ENCODE results near the gene ADAMTS12.

The ADAMTS12 gene

DNA sequence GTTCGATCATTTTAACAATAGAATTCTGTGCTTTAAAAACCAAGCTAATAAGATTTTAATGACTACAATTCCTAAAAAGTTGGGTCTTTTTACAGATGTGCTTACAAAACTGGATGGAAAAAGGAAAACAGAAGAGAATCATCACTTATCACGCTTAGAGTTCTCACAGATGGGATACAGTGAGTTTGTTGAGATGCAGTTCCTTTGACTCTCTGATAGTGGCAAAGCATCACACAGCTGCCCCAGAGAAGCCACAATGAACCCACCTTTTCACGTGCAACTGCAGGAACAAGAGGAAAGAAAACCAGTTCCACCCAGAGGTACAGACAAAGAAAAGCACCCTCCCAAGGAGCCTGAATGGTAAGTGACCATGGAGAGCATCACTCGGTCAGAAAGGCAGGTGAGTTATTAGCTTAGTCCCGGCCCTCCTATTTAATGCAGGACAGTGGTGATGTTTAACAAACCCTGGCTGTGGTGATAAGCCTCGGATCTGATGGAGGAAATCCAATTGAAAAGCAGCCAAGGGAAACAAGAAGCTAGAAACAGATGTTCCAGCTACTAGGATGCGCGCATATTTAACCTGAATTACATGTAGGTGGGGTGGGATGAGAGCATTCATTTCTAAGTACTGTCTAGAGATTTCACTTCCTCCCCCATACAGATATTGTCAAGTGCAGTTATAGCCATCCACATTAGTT is 283.3 kb downstream of the ADAMTS12 start:
- no peaks in the 10 kb centered on the region for H3K4me1 ChIP-seq
- H3K4me3 ChIP-seq: no peak overlapping the region
- TF ChIP-seq CTCF (IDR thresholded peaks at IDR 0.05): no peak
- intact Hi-C loops (cut with DNase I; ENCODE audit: low total_unique reads): no loop called here
- peaks cover 0 to 3% (median 0%) of the 10 kb centered on the region in 3 donors for H3K36me3 ChIP-seq
- no peaks in the 10 kb centered on the region for H3K9me3 ChIP-seq
- no peaks in the 10 kb centered on the region for H3K27me3 ChIP-seq
- no peak overlapping the region for H3K27ac ChIP-seq
- no peak for DNase-seq

GRCh38 chr5:33604503-33604902 is 287.3 kb downstream of the ADAMTS12 start:
- Histone ChIP-seq H3K4me3 (no peak overlapping the region), H3K36me3 (no peaks in the 10 kb centered on the region), H3K27me3 (no peaks in the 10 kb centered on the region), H3K27ac (no peak overlapping the region), H3K9me3 (no peaks in the 10 kb centered on the region), H3K4me1 (no peaks in the 10 kb centered on the region)
- TF ChIP-seq CTCF (IDR thresholded peaks at IDR 0.05): no peak
- DNase-seq: no peak
- intact Hi-C loops (cut with DNase I; ENCODE audit: low total_unique reads): no loop called here

- H3K9me3 ChIP-seq: no peaks in the 10 kb centered on the region
- no peak for DNase-seq
- H3K36me3 ChIP-seq: no peaks in the 10 kb centered on the region
- intact Hi-C loops (cut with DNase I; ENCODE audit: low total_unique reads): no loop called here
- H3K27me3 ChIP-seq: no peaks in the 10 kb centered on the region
- no peaks in the 10 kb centered on the region for H3K4me1 ChIP-seq
- H3K4me3 ChIP-seq: no peak overlapping the region
- no peak overlapping the region for H3K27ac ChIP-seq
- no peak for TF ChIP-seq CTCF (IDR thresholded peaks at IDR 0.05)
These were observed 289.9 kb downstream of the ADAMTS12 start for GRCh38 chr5:33601881-33602280.

DNA sequence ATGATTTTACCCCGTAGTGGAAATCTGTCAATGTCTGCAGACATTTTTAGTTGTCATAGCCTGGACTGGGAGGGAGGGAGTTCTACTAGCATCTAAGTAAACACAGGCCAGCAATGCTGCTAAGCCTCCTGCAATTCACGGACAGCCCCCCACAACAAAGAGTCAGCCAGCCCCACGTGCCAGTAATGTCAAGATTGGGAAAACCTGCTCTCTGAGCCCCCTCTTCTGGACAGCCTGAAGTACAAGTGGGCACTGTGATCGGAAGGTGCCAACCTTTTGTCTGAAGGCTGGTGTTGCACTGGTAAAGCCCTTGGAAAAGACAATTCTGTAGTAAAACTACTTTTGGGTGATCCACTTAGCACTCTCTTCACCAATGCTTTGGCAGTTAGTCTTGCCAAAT is 296.5 kb downstream of the ADAMTS12 start:
- Histone ChIP-seq H3K36me3 (no peaks in the 10 kb centered on the region), H3K4me3 (no peak overlapping the region), H3K27me3 (no peaks in the 10 kb centered on the region), H3K9me3 (no peaks in the 10 kb centered on the region), H3K27ac (no peak overlapping the region), H3K4me1 (no peaks in the 10 kb centered on the region)
- intact Hi-C loops (cut with DNase I; ENCODE audit: low total_unique reads): no loop called here
- no peak for DNase-seq
- no peak for TF ChIP-seq CTCF (IDR thresholded peaks at IDR 0.05)

- Histone ChIP-seq H3K27ac (no peak overlapping the region), H3K4me1 (no peaks in the 10 kb centered on the region), H3K4me3 (no peak overlapping the region), H3K36me3 (no peaks in the 10 kb centered on the region), H3K9me3 (no peaks in the 10 kb centered on the region), H3K27me3 (no peaks in the 10 kb centered on the region)
- intact Hi-C loops (cut with DNase I; ENCODE audit: low total_unique reads): no loop called here
- no peak for DNase-seq
- TF ChIP-seq CTCF (IDR thresholded peaks at IDR 0.05): no peak
These were observed 297.8 kb downstream of the ADAMTS12 start for GRCh38 chr5:33594006-33594405.

DNA sequence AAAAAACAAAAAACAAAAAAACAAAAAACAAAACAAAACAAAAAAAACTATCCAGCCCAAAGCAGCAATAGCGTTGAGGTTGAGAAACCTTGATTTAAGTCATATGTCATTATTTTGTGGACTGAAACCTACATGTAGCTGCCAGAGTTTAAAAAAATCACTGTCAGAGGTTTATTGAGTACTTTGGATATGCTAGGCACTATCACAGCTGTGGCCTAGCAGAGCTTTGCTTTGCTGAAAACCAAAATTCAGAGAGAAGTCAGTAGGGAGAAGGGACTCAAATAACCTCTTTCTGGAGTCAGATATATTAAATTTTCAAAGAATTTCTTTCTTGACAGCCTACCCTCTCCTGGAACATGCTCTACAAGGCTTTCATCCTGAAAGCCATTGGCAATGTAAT is 299.5 kb downstream of the ADAMTS12 start:
- H3K4me1 ChIP-seq: no peaks in the 10 kb centered on the region
- H3K27me3 ChIP-seq: no peaks in the 10 kb centered on the region
- peaks cover 0 to 4% (median 0%) of the 10 kb centered on the region in 3 donors for H3K36me3 ChIP-seq
- no peaks in the 10 kb centered on the region for H3K9me3 ChIP-seq
- H3K27ac ChIP-seq: no peak overlapping the region
- no peak for TF ChIP-seq CTCF (IDR thresholded peaks at IDR 0.05)
- DNase-seq: no peak
- no peak overlapping the region for H3K4me3 ChIP-seq
- intact Hi-C loops (cut with DNase I; ENCODE audit: low total_unique reads): no loop called here

All from tibial artery (tissue), 4 donors.